Lower leg skin (tissue), 4 donors: ENCODE results near the gene CARD11. TPM values are rescaled to one million over a fixed set of nuclear protein-coding genes. Genes with fewer than 3 reads are reported as not detected.

Experiments
- DNase-seq, 2 donors: peaks; one replicate each; pipeline ENCODE4 v3.0.0-alpha.2; 2019; ENCODE audit warnings: low spot score in 2 of 2
- H3K4me3 ChIP-seq: fragments of 200-600 bp; sonication (generic); 2 replicates; pipeline ENCODE4 v1.5.1; 2017; ENCODE audit warnings: mild to moderate bottlenecking, low read depth; ENCODE audit not compliant: poor library complexity, severe bottlenecking
- CTCF ChIP-seq, 3 donors: fragments of 450-650 bp; IDR thresholded peaks; one replicate each; pipeline ENCODE4 v1.5.1; 2016; ENCODE audit warnings: antibody characterized with exemption in 3 of 3, mild to moderate bottlenecking in 3 of 3, moderate library complexity in 2 of 3
- POLR2A ChIP-seq, 2 donors: fragments of 450-650 bp; IDR thresholded peaks; one replicate each; pipeline ENCODE4 v1.6.1; 2016 to 2017; ENCODE audit warnings: antibody characterized with exemption in 2 of 2, mild to moderate bottlenecking in 1 of 2, moderate library complexity in 1 of 2
- WGBS, 2 donors: methylation state at CpG; one replicate each; pipeline ENCODE4 v1.1.5; 2018; 5-methylcytosine and 5-hydroxymethylcytosine counted together
- intact Hi-C: fragments of 100-400 bp; cut with DNase I; formaldehyde crosslinking; loops from one replicate; pipeline ENCODE4 v1.15.0; 2023; ENCODE audit warnings: low total_unique reads
- total RNA-seq, 4 donors: library from RNA; depleted of rRNA; stranded (reverse); fragments of >200 nt; gene quantifications; one replicate each; pipeline ENCODE4 v1.1.0, GENCODE V29; 2016

CARD11 gene
- total RNA-seq, 4 donors from 2014 or later: 0.17 to 0.68 TPM; not detected in 2

GRCh38 chr7:3068530-3068929 lies 24.9 kb upstream of the CARD11 start:
- no peak overlapping the region for H3K4me3 ChIP-seq
- intact Hi-C loops: no loop called here
- WGBS, 2 donors: 71 to 85% methylated on average over 4 of the region's 4 CpGs
- TF ChIP-seq POLR2A (IDR thresholded peaks at IDR 0.05) (no peak), CTCF (IDR thresholded peaks at IDR 0.05) (no peak)
- no peak for DNase-seq

- H3K4me3 ChIP-seq: no peak overlapping the region
- intact Hi-C loops: no loop called here
- TF ChIP-seq CTCF (IDR thresholded peaks at IDR 0.05) (no peak), POLR2A (IDR thresholded peaks at IDR 0.05) (no peak)
- WGBS, 2 donors: 85 to 91% methylated on average over 2 of the region's 2 CpGs
- DNase-seq: no peak
Measured at GRCh38 chr7:3067606-3068380, 24.1 kb upstream of the CARD11 start.

GRCh38 chr7:3067193-3067592 lies 23.5 kb upstream of the CARD11 start:
- 72 to 74% methylated on average over 3 of the region's 3 CpGs for WGBS, 2 donors
- intact Hi-C loops: no loop called here
- H3K4me3 ChIP-seq: no peak overlapping the region
- no peak for DNase-seq
- TF ChIP-seq CTCF (IDR thresholded peaks at IDR 0.05) (no peak), POLR2A (IDR thresholded peaks at IDR 0.05) (no peak)

GRCh38 chr7:3066506-3066905 lies 22.8 kb upstream of the CARD11 start:
- intact Hi-C loops: no loop called here

GRCh38 chr7:3065724-3066143 lies 22.1 kb upstream of the CARD11 start:
- no peak for DNase-seq
- no peak overlapping the region for H3K4me3 ChIP-seq
- TF ChIP-seq CTCF (IDR thresholded peaks at IDR 0.05) (no peak), POLR2A (IDR thresholded peaks at IDR 0.05) (no peak)
- intact Hi-C loops: no loop called here
- 42 to 44% methylated on average over 11 of the region's 11 CpGs for WGBS, 2 donors

More at GRCh38 chr7:3066506-3066905, 22.8 kb upstream of the CARD11 start:
- TF ChIP-seq POLR2A (IDR thresholded peaks at IDR 0.05) (no peak), CTCF (IDR thresholded peaks at IDR 0.05) (no peak)
- 96 to 100% methylated on average over 1 of the region's 1 CpG for WGBS, 2 donors
- H3K4me3 ChIP-seq: no peak overlapping the region
- no peak for DNase-seq

GRCh38 chr7:3064067-3064466 lies 20.4 kb upstream of the CARD11 start:
- TF ChIP-seq POLR2A (IDR thresholded peaks at IDR 0.05): no peak
- DNase-seq: no peak
- WGBS, 2 donors: 86 to 89% methylated on average over 5 of the region's 5 CpGs
- H3K4me3 ChIP-seq: no peak overlapping the region
- intact Hi-C loops: no loop called here
